CD8-positive, alpha-beta memory T cell (primary cell): ENCODE measurements around the gene GP5. TPM values are rescaled to one million over a fixed set of nuclear protein-coding genes. Genes with fewer than 3 reads are reported as not detected.
A peak's percentile ranks its signal among the peaks of the same experiment; 100 is the strongest.

Experiments
- CTCF ChIA-PET: fragments of 350-600 bp; sonication (Branson Sonifier 250); formaldehyde crosslinking; loops from one replicate; lab custom pipeline; 2021; ENCODE audit warnings: antibody characterized with exemption; lab: Charles Lee
- POLR2A ChIA-PET: fragments of 350-600 bp; sonication (Branson Sonifier 250); formaldehyde crosslinking; loops from one replicate; lab custom pipeline; 2021; ENCODE audit warnings: antibody characterized with exemption; lab: Charles Lee
- DNase-seq, 5 donors: peaks; one replicate each; pipeline versions ENCODE4 v3.0.0 to v3.0.0-alpha.2; 2020 to 2022; ENCODE audit warnings: mixed read lengths in 1 of 5
- H3K27ac ChIP-seq: one replicate; pipeline ENCODE4 v1.7.0; 2013; ENCODE audit warnings: low read depth, mild to moderate bottlenecking, low read length, moderate library complexity
- H3K27me3 ChIP-seq: 2 replicates; pipeline ENCODE4 v1.7.0; 2013; ENCODE audit warnings: low read length, mild to moderate bottlenecking; ENCODE audit not compliant: insufficient read depth, poor library complexity, severe bottlenecking
- H3K36me3 ChIP-seq: 2 replicates; pipeline ENCODE4 v1.7.0; 2013; ENCODE audit warnings: mild to moderate bottlenecking, low read length, moderate library complexity; ENCODE audit not compliant: insufficient read depth
- H3K4me1 ChIP-seq: 2 replicates; pipeline ENCODE4 v1.7.0; 2013; ENCODE audit warnings: mild to moderate bottlenecking, low read length, moderate library complexity; ENCODE audit not compliant: insufficient read depth
- H3K4me3 ChIP-seq: 2 replicates; pipeline ENCODE4 v1.7.0; 2013; ENCODE audit warnings: mild to moderate bottlenecking, low read length
- H3K9me3 ChIP-seq: 2 replicates; pipeline ENCODE4 v1.7.0; 2013; ENCODE audit warnings: mild to moderate bottlenecking, low read length
- H3K27ac Mint-ChIP-seq, 8 donors: one replicate each; pipeline ENCODE4 v1.8.0; 2020 to 2021; ENCODE audit warnings: mixed read lengths in 8 of 8, mild to moderate bottlenecking in 6 of 8, inconsistent platforms in 3 of 8, moderate library complexity in 3 of 8
- H3K27me3 Mint-ChIP-seq, 2 donors: one replicate each; pipeline ENCODE4 v1.8.0; 2020 to 2021; ENCODE audit warnings: mixed read lengths in 2 of 2, mild to moderate bottlenecking in 1 of 2, moderate library complexity in 1 of 2
- H3K36me3 Mint-ChIP-seq, 3 donors: one replicate each; pipeline ENCODE4 v1.8.0; 2020 to 2021; ENCODE audit warnings: mixed read lengths in 3 of 3, inconsistent platforms in 1 of 3, mild to moderate bottlenecking in 1 of 3
- H3K4me1 Mint-ChIP-seq, 3 donors: one replicate each; pipeline ENCODE4 v1.8.0; 2020 to 2021; ENCODE audit warnings: mixed read lengths in 3 of 3, inconsistent platforms in 1 of 3, mild to moderate bottlenecking in 1 of 3
- H3K4me3 Mint-ChIP-seq, 7 donors: one replicate each; pipeline ENCODE4 v1.8.0; 2020 to 2021; ENCODE audit warnings: mixed read lengths in 7 of 7, mild to moderate bottlenecking in 6 of 7, moderate library complexity in 4 of 7, inconsistent platforms in 2 of 7
- H3K9me3 Mint-ChIP-seq, 5 donors: one replicate each; pipeline ENCODE4 v1.8.0; 2020 to 2022; ENCODE audit warnings: mixed read lengths in 5 of 5, mild to moderate bottlenecking in 3 of 5, moderate library complexity in 2 of 5, inconsistent platforms in 1 of 5
- polyA plus RNA-seq: library from polyadenylated mRNA; unstranded; fragments of 300-500 nt; fragmentation: Illumina TruSeq; gene quantifications from one replicate; pipeline ENCODE4 v1.2.3, GENCODE V29; 2021
- total RNA-seq, 2 experiments: library from RNA; stranded (reverse); gene quantifications; one replicate each; pipeline ENCODE4 v1.2.3, GENCODE V29; 2021

GP5 gene
- total and polyA plus RNA-seq, 3 experiments from 2014 or later: 0.31 to 1.3 (median 0.42) TPM

- CTCF ChIA-PET: no interaction called here
- peaks cover 2 to 9% of the 10 kb centered on the region in 2 donors for H3K27me3 Mint-ChIP-seq
These were observed 9.8 kb downstream of the GP5 start for GRCh38 chr3:194389269-194389668.

GRCh38 chr3:194387926-194388418 is 11.1 kb downstream of the GP5 start:
- ChIA-PET POLR2A (no interaction called here), CTCF (no interaction called here)
- Mint-ChIP-seq H3K4me3 (no peak overlapping the region), H3K4me1 (no peaks in the 10 kb centered on the region), H3K27me3 (peaks cover 7 to 17% of the 10 kb centered on the region in 2 donors), H3K36me3 (no peaks in the 10 kb centered on the region), H3K27ac (no peak overlapping the region), H3K9me3 (peaks cover 1 to 10% (median 5%) of the 10 kb centered on the region in 5 donors)
- Histone ChIP-seq H3K27me3 (no peaks in the 10 kb centered on the region), H3K4me1 (no peaks in the 10 kb centered on the region), H3K27ac (no peak overlapping the region), H3K9me3 (peaks cover 9% of the 10 kb centered on the region), H3K4me3 (no peak overlapping the region), H3K36me3 (no peaks in the 10 kb centered on the region)
- no peak for DNase-seq

More at GRCh38 chr3:194389269-194389668, 9.8 kb downstream of the GP5 start:
- H3K9me3 ChIP-seq: peaks cover 9% of the 10 kb centered on the region
- H3K36me3 Mint-ChIP-seq: no peaks in the 10 kb centered on the region
- no peaks in the 10 kb centered on the region for H3K4me1 ChIP-seq
- H3K27me3 ChIP-seq: no peaks in the 10 kb centered on the region
- no peak overlapping the region for H3K4me3 ChIP-seq
- peaks cover 1 to 10% (median 5%) of the 10 kb centered on the region in 5 donors for H3K9me3 Mint-ChIP-seq
- H3K36me3 ChIP-seq: no peaks in the 10 kb centered on the region
- DNase-seq: no peak
- H3K27ac Mint-ChIP-seq: no peak overlapping the region
- no peak overlapping the region for H3K4me3 Mint-ChIP-seq
- no peaks in the 10 kb centered on the region for H3K4me1 Mint-ChIP-seq
- no peak overlapping the region for H3K27ac ChIP-seq
- POLR2A ChIA-PET: no interaction called here

GRCh38 chr3:194387276-194387675 is 11.8 kb downstream of the GP5 start:
- POLR2A ChIA-PET: no interaction called here

GRCh38 chr3:194386648-194387047 is 12.4 kb downstream of the GP5 start:
- Histone ChIP-seq H3K27me3 (no peaks in the 10 kb centered on the region), H3K4me1 (no peaks in the 10 kb centered on the region), H3K4me3 (no peak overlapping the region), H3K9me3 (peaks cover 9% of the 10 kb centered on the region), H3K27ac (no peak overlapping the region), H3K36me3 (no peaks in the 10 kb centered on the region)
- Mint-ChIP-seq H3K4me3 (no peak overlapping the region), H3K27ac (no peak overlapping the region), H3K4me1 (no peaks in the 10 kb centered on the region), H3K36me3 (no peaks in the 10 kb centered on the region), H3K27me3 (peaks cover 7 to 21% of the 10 kb centered on the region in 2 donors), H3K9me3 (peaks cover 1 to 10% (median 5%) of the 10 kb centered on the region in 5 donors)
- CTCF ChIA-PET: interaction anchor here (2.4 kb wide), 1 partner anchor 9 kb away, joined by 9 read pairs; no protein-coding TSS in a partner anchor
- DNase-seq: no peak
- POLR2A ChIA-PET: no interaction called here

More at GRCh38 chr3:194387276-194387675, 11.8 kb downstream of the GP5 start:
- no peak overlapping the region for H3K4me3 Mint-ChIP-seq
- Histone ChIP-seq H3K9me3 (peaks cover 9% of the 10 kb centered on the region), H3K4me1 (no peaks in the 10 kb centered on the region), H3K36me3 (no peaks in the 10 kb centered on the region), H3K27ac (no peak overlapping the region), H3K27me3 (no peaks in the 10 kb centered on the region), H3K4me3 (no peak overlapping the region)
- H3K27me3 Mint-ChIP-seq: peaks cover 7 to 21% of the 10 kb centered on the region in 2 donors
- no peak overlapping the region for H3K27ac Mint-ChIP-seq
- CTCF ChIA-PET: interaction anchor here (2.4 kb wide), 1 partner anchor 8 kb away, joined by 9 read pairs; no protein-coding TSS in a partner anchor
- no peaks in the 10 kb centered on the region for H3K4me1 Mint-ChIP-seq
- H3K9me3 Mint-ChIP-seq: peaks cover 1 to 10% (median 5%) of the 10 kb centered on the region in 5 donors
- no peaks in the 10 kb centered on the region for H3K36me3 Mint-ChIP-seq
- no peak for DNase-seq

- Histone ChIP-seq H3K4me1 (no peaks in the 10 kb centered on the region), H3K27me3 (no peaks in the 10 kb centered on the region), H3K4me3 (no peak overlapping the region), H3K9me3 (peaks cover 6% of the 10 kb centered on the region), H3K27ac (no peak overlapping the region), H3K36me3 (no peaks in the 10 kb centered on the region)
- peaks cover 7 to 18% of the 10 kb centered on the region in 2 donors for H3K27me3 Mint-ChIP-seq
- no peaks in the 10 kb centered on the region for H3K4me1 Mint-ChIP-seq
- H3K27ac Mint-ChIP-seq: no peak overlapping the region
- peaks cover 1 to 8% (median 5%) of the 10 kb centered on the region in 5 donors for H3K9me3 Mint-ChIP-seq
- no peaks in the 10 kb centered on the region for H3K36me3 Mint-ChIP-seq
- CTCF ChIA-PET: interaction anchor here (2.4 kb wide), 1 partner anchor 10 kb away, joined by 9 read pairs; no protein-coding TSS in a partner anchor
- no peak overlapping the region for H3K4me3 Mint-ChIP-seq
- POLR2A ChIA-PET: no interaction called here
- DNase-seq: no peak
These were observed 13.0 kb downstream of the GP5 start for GRCh38 chr3:194386066-194386465.

- H3K4me1 ChIP-seq: no peaks in the 10 kb centered on the region
- no peak overlapping the region for H3K4me3 ChIP-seq
- Mint-ChIP-seq H3K27ac (peak overlapping the region in 1 of 8 donors; percentile 17), H3K9me3 (no peaks in the 10 kb centered on the region), H3K4me3 (no peak overlapping the region), H3K27me3 (peaks cover 10 to 26% of the 10 kb centered on the region in 2 donors), H3K4me1 (no peaks in the 10 kb centered on the region), H3K36me3 (no peaks in the 10 kb centered on the region)
- no peak overlapping the region for H3K27ac ChIP-seq
- no peaks in the 10 kb centered on the region for H3K9me3 ChIP-seq
- CTCF ChIA-PET: no interaction called here
- H3K27me3 ChIP-seq: no peaks in the 10 kb centered on the region
- DNase-seq: no peak
- POLR2A ChIA-PET: no interaction called here
- no peaks in the 10 kb centered on the region for H3K36me3 ChIP-seq
These were observed 14.5 kb downstream of the GP5 start for GRCh38 chr3:194384569-194385001.

GRCh38 chr3:194384156-194384555 is 14.9 kb downstream of the GP5 start:
- H3K9me3 Mint-ChIP-seq: no peaks in the 10 kb centered on the region
- H3K36me3 ChIP-seq: no peaks in the 10 kb centered on the region
- CTCF ChIA-PET: no interaction called here

GRCh38 chr3:194383276-194383940 is 15.7 kb downstream of the GP5 start:
- POLR2A ChIA-PET: no interaction called here
- no peaks in the 10 kb centered on the region for H3K36me3 Mint-ChIP-seq

More at GRCh38 chr3:194384156-194384555, 14.9 kb downstream of the GP5 start:
- H3K27me3 Mint-ChIP-seq: peaks cover 10 to 27% of the 10 kb centered on the region in 2 donors
- no peak overlapping the region for H3K4me3 Mint-ChIP-seq
- H3K27ac Mint-ChIP-seq: no peak overlapping the region
- H3K9me3 ChIP-seq: no peaks in the 10 kb centered on the region
- H3K27ac ChIP-seq: no peak overlapping the region
- no peak overlapping the region for H3K4me3 ChIP-seq
- no peaks in the 10 kb centered on the region for H3K36me3 Mint-ChIP-seq
- H3K4me1 Mint-ChIP-seq: no peaks in the 10 kb centered on the region
- H3K27me3 ChIP-seq: no peaks in the 10 kb centered on the region
- POLR2A ChIA-PET: no interaction called here
- no peak for DNase-seq
- H3K4me1 ChIP-seq: no peaks in the 10 kb centered on the region

More at GRCh38 chr3:194383276-194383940, 15.7 kb downstream of the GP5 start:
- DNase-seq: no peak
- H3K27me3 ChIP-seq: no peaks in the 10 kb centered on the region
- Mint-ChIP-seq H3K27ac (no peak overlapping the region), H3K4me3 (no peak overlapping the region), H3K27me3 (peaks cover 17 to 32% of the 10 kb centered on the region in 2 donors), H3K9me3 (no peaks in the 10 kb centered on the region), H3K4me1 (no peaks in the 10 kb centered on the region)
- H3K9me3 ChIP-seq: no peaks in the 10 kb centered on the region
- no peaks in the 10 kb centered on the region for H3K4me1 ChIP-seq
- no peak overlapping the region for H3K4me3 ChIP-seq
- CTCF ChIA-PET: no interaction called here
- no peaks in the 10 kb centered on the region for H3K36me3 ChIP-seq
- H3K27ac ChIP-seq: no peak overlapping the region
